Mucosa of gallbladder (tissue), 1 donor: ENCODE measurements around the gene VPS35. TPM values are rescaled to one million over a fixed set of nuclear protein-coding genes. Genes with fewer than 3 reads are reported as not detected.

ENCODE experiments used
- DNase-seq: peaks from one replicate; pipeline ENCODE4 v3.0.0-alpha.2; 2020; ENCODE audit warnings: low spot score
- total RNA-seq: library from RNA; stranded (reverse); gene quantifications from one replicate; pipeline ENCODE4 v1.2.1, GENCODE V29; 2021
- donor health status: DM: no; HTN: no; CAD: no.

The VPS35 gene
- total RNA-seq, 1 donor from 2014 or later = 100 TPM

DNA sequence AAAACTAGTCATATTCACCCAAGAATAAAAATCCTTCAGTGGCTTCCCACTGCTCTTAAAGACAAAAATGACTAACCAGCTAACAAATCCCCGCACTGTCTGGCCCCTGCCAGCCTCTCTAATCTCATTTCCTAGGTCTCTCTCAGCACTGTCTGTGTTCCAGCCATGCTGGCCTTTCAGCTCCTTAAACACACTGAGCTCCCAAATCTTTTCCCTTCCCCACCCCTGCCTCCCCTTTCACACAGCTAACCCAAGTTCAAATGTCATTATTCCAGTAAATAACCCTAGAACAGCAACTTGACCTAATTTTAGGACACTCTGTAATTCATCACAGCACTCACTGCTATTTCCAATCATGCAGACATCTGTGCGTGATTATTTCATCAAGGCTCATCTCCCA lies 75.6 kb downstream of the VPS35 start:
- no peak for DNase-seq

DNA sequence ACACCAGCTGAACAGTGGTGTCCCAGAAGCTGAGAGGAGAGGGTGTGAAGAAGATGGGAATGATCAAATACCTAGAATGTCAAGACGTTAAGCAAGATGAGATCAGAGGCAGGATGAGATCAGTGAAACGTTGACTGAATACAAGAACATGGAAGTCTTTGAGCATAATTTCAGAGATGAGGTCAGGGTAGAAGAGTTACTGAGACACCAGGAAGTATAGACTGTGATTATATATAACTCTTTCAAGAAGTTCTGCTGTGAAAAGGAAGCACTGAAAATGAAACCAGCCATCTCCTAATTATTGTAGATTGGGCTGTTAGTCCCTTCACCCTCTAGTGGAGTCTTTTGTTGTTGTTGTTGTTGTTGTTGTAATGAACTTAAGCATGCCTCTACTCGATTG lies 76.9 kb downstream of the VPS35 start:
- DNase-seq = no peak

DNA sequence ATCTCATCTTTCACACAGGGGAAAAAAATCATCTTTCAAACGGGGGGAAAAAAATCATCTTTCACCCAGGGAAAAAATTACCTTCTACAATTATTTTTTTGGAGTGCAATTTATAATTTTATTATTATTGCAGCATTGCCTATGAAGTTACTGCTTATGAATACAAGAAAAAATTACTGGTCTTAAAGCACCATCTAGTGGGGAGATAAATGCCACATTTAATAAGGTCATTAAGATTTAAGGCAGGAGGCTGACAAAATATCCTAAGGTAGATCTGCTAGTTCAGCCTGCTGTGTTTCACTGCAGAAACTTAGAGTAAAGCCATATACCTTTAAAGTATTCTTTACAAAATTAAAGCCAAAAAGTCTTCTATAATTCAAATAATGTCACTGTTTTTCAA lies 81.4 kb downstream of the VPS35 start:
- DNase-seq = no peak

DNA sequence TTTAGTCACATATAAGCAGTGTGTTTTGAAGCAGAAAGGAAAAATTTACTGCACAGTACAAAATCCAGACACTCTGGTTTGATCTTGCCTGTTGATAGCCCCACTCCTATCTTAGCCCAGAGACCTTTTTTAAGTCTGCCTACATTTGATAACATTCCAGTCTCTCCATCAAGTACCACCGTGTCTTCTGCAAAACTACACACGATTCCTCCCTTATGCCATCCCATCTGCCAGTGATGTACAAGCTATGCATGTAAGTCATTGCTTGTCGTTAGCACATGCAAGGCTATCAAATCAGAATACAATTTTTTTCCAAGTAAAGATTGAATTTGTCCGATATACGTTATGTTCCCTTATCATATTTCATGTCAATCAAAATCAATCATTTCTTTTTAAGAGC lies 82.7 kb downstream of the VPS35 start:
- no peak for DNase-seq

Other genes with a start within 250 kb of the VPS35 start
- gene SHCBP1, start 67.8 kb downstream of the VPS35 start, total RNA-seq = 0.92 TPM
- 2.2 TPM for gene ORC6, start 481 bp upstream of the VPS35 start, total RNA-seq
- gene MYLK3, start 59.2 kb upstream of the VPS35 start, total RNA-seq = 1.2 TPM
- gene C16orf87, start 142.0 kb upstream of the VPS35 start, total RNA-seq = 8.3 TPM
- 44.7 TPM for gene GPT2, start 195.2 kb upstream of the VPS35 start, total RNA-seq